Measurements from ENCODE around the gene ZNF317. TPM values are rescaled to one million over a fixed set of nuclear protein-coding genes. Genes with fewer than 3 reads are reported as not detected.

The ZNF317 gene
- total and polyA plus RNA-seq, 4 donors = 7.8 to 11.6 (median 10.5) TPM

- WGBS = 31% methylated on average over 13 of the region's 13 CpGs
- peaks cover 0 to 2% (median 0%) of the 10 kb centered on the region in 4 donors for H3K27me3 ChIP-seq (ENCODE audit: control insufficient read depth in 4 of 4, insufficient read depth in 4 of 4, low read length in 3 of 4)
- H3K36me3 ChIP-seq (ENCODE audit: control insufficient read depth in 4 of 4, insufficient read depth in 3 of 4, low read depth in 1 of 4, low read length in 3 of 4) = no peaks in the 10 kb centered on the region
- H3K27ac ChIP-seq (ENCODE audit: low read depth in 1 of 2, low read length in 2 of 2) = no peak overlapping the region
- no peaks in the 10 kb centered on the region for H3K9me3 ChIP-seq (ENCODE audit: control insufficient read depth in 4 of 4, low read length in 3 of 4)
- TF ChIP-seq FOXA2 (IDR thresholded peaks at IDR 0.05) = no peak
- no peak for TF ChIP-seq TAF1 (conservative IDR thresholded peaks at IDR 0.05)
- peak; percentile 88 for TF ChIP-seq RAD21 (IDR thresholded peaks at IDR 0.05)
- no peak for TF ChIP-seq HNF4G (IDR thresholded peaks at IDR 0.05)
- no peak for TF ChIP-seq SP1 (IDR thresholded peaks at IDR 0.05)
- TF ChIP-seq ZBTB33 (IDR thresholded peaks at IDR 0.05) = no peak
- TF ChIP-seq GABPA (IDR thresholded peaks at IDR 0.05 in 1 of 2, conservative IDR thresholded peaks at IDR 0.05 in 1 of 2) = no peak
- TF ChIP-seq NR2F2 (IDR thresholded peaks at IDR 0.05) = no peak
- TF ChIP-seq CTCF (IDR thresholded peaks at IDR 0.05; ENCODE audit: low read depth, low read length, missing input control) = peak; percentile 77
- TF ChIP-seq MAX (IDR thresholded peaks at IDR 0.05) = no peak
- TF ChIP-seq HNF4A (conservative IDR thresholded peaks at IDR 0.05) = no peak
- TF ChIP-seq FOXA1 (IDR thresholded peaks at IDR 0.05) = no peak
- no peak for TF ChIP-seq ATF3 (IDR thresholded peaks at IDR 0.05)
- peaks cover 0 to 3% (median 0%) of the 10 kb centered on the region in 4 donors for H3K4me1 ChIP-seq (ENCODE audit: control insufficient read depth in 4 of 4, insufficient read depth in 4 of 4, low read length in 3 of 4)
- peak; percentile 63 for DNase-seq (ENCODE audit: low spot score)
- H3K4me3 ChIP-seq (ENCODE audit: low read depth in 1 of 3, low read length in 3 of 3) = peak overlapping the region in 1 of 3 donors; percentile 43
- H3K9ac ChIP-seq (ENCODE audit: low read depth in 1 of 2, low read length in 2 of 2) = no peak overlapping the region
These were observed 65.4 kb downstream of the ZNF317 start for GRCh38 chr19:9205501-9206113.

Other genes with a start within 250 kb of the ZNF317 start
- under 1 TPM in 1 of 2 donors, not detected in 1; under 0.01 TPM for gene MUC16, start 130.0 kb upstream of the ZNF317 start, total RNA-seq
- gene MUC16, start 130.0 kb upstream of the ZNF317 start, polyA plus RNA-seq = not detected
- gene OR1M1, start 53.3 kb upstream of the ZNF317 start, total RNA-seq = not detected
- not detected for gene OR1M1, start 53.3 kb upstream of the ZNF317 start, polyA plus RNA-seq
- not detected for gene OR7G2, start 32.9 kb upstream of the ZNF317 start, total RNA-seq
- not detected for gene OR7G2, start 32.9 kb upstream of the ZNF317 start, polyA plus RNA-seq
- gene OR7G1, start 24.6 kb upstream of the ZNF317 start, total RNA-seq = not detected
- not detected for gene OR7G1, start 24.6 kb upstream of the ZNF317 start, polyA plus RNA-seq
- not detected for gene OR7G3, start 13.4 kb upstream of the ZNF317 start, total RNA-seq
- gene OR7G3, start 13.4 kb upstream of the ZNF317 start, polyA plus RNA-seq = not detected
- not detected for gene OR7D2, start 38.6 kb downstream of the ZNF317 start, total RNA-seq
- under 1 TPM; 0.06 to 0.18 TPM for gene OR7D2, start 38.6 kb downstream of the ZNF317 start, polyA plus RNA-seq
- gene OR7D4, start 79.2 kb downstream of the ZNF317 start, total RNA-seq = not detected
- gene OR7D4, start 79.2 kb downstream of the ZNF317 start, polyA plus RNA-seq = not detected
- not detected for gene OR7E24, start 110.5 kb downstream of the ZNF317 start, total RNA-seq
- not detected for gene OR7E24, start 110.5 kb downstream of the ZNF317 start, polyA plus RNA-seq
- gene ZNF699, start 169.4 kb downstream of the ZNF317 start, total RNA-seq = 1 to 10 TPM; 2.5 to 3.0 TPM
- 1 to 10 TPM in 1 of 2 donors, under 1 TPM in 1; 0.91 to 1.1 TPM for gene ZNF699, start 169.4 kb downstream of the ZNF317 start, polyA plus RNA-seq
- 1 to 10 TPM; 2.6 to 6.2 TPM for gene ZNF559, start 183.8 kb downstream of the ZNF317 start, total RNA-seq
- 1 to 10 TPM; 3.1 to 4.1 TPM for gene ZNF559, start 183.8 kb downstream of the ZNF317 start, polyA plus RNA-seq
- gene ZNF177, start 222.6 kb downstream of the ZNF317 start, total RNA-seq = under 1 TPM; 0.51 to 0.67 TPM
- gene ZNF177, start 222.6 kb downstream of the ZNF317 start, polyA plus RNA-seq = under 1 TPM; 0.32 to 0.40 TPM